NCI-H2196 (cell line): ENCODE measurements around the gene SCAI.
"Not testable (repeated sequence)": the region's sequence is repeated elsewhere in the genome, so short reads cannot be mapped to it uniquely, and the experiment has no call there.

Source experiments
- DNase-seq: peaks from one replicate; lab custom pipeline; 2025; ENCODE audit not compliant: unreplicated experiment; lab: John Stamatoyannopoulos, UW

Gene SCAI

DNA sequence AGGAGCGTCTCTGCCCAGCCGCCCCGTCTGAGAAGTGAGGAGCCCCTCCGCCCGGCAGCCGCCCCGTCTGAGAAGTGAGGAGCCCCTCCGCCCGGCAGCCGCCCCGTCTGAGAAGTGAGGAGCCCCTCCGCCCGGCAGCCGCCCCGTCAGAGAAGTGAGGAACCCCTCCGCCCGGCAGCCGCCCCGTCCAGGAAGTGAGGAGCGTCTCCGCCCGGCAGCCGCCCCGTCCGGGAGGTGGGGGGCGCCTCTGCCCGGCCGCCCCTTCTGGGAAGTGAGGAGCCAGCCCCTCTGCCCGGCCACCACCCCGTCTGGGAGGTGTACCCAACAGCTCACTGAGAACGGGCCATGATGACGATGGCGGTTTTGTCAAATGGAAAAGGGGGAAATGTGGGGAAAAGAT, 34.8 kb downstream of the SCAI start:
- not testable (repeated sequence) for DNase-seq

DNA sequence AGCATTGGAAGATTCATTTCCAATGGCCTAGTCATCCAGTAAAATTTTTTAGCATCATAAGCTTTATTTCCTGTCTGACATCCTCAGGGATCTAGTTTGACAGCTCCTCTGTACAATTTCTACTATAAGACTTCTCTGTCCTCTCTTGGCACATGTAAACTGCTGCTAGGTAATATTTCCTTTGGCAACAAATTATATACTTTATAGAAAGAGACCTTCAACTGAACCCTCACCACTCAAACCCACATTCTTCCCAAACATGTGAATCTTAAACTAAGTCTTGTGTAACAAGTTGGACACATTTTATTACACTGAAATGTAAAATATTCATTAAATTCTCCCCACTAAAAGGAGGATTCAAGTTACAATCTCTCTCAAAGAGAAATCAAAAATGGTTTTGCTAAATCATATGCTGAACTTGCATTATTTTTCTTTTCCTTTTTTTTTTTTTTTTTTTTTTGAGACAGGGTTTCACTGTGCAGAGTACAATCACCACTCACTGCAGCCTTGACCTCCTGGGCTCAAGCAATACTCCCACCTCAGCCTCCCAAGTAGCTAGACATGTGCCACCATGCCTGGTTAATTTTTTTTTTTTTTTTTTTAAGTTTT, 36.9 kb downstream of the SCAI start:
- no peak for DNase-seq

DNA sequence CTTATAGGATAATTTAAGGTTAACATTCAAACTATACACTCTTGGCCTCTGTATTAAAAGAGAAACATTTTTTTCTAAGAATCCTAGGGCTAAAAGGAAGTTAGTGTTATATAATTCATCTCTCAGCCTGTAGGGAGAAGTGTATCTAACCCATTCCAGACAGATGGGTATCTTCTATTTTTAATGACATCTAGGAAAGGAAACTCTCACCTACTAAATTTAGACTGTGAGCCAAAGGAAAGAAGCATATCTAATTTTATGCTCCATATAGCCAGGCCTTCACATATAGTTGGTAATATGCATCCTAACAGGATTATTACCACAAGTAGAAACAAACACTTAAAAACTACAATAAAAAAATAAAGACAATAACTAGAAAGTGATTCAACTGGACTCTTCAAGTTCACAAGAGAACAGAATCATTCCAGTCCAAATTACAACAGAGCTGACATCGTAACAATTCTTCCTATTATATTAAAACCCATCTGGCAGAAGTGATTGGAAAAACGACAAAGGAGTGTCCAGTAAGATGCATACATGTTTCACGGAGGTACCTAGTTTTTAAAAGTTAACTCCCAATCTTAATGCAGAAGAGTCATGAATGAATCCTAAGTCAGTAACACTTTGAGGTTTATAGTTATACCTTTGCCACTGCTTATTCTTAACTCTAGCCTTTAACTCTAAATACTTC, 39.4 kb downstream of the SCAI start:
- DNase-seq, result no peak

DNA sequence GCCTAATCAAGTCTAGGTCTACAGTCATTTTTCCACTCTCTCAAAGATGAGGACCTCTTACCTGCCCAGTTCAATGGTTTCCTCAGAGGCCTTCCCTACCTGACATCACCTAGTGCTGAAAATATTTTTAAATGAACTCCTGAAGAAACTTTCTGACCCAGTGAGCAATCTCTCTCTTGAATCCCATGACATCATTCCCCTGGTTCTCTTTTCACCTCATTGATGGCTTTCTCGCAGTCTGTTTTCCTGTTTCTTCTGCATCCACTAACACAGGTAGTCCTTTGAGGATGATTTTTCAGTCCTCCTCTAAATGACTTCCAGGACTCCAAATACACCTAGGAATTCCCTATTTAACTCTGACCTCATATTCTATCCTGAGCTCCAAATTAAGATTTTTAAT, 40.3 kb downstream of the SCAI start:
- DNase-seq, result no peak

GRCh38 chr9:125100822-125101221, 42.5 kb downstream of the SCAI start:
- no peak for DNase-seq

DNA sequence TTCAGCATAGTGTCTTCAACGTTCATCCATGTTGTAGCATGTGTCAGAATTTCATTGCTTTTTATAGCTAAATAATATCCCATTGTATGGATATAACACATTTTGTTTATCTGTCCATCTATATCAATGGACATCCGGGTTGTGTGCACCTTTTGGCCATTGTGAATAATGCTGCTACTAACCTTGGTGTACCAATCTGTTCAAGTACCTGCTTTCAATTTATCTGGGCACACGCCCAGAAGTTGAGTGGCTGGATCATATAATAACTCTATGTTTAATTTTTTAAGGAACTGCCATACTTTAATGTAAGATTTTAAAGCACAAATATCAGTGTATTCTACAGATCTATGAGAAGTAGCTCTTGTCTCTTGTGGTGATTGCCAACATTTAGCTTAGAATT, 43.5 kb downstream of the SCAI start:
- DNase-seq, result peak; percentile 48

- no peak for DNase-seq
Observed at GRCh38 chr9:125095821-125096443, 47.4 kb downstream of the SCAI start.

- DNase-seq, result no peak
Observed at GRCh38 chr9:125091121-125091520, 52.2 kb downstream of the SCAI start.

DNA sequence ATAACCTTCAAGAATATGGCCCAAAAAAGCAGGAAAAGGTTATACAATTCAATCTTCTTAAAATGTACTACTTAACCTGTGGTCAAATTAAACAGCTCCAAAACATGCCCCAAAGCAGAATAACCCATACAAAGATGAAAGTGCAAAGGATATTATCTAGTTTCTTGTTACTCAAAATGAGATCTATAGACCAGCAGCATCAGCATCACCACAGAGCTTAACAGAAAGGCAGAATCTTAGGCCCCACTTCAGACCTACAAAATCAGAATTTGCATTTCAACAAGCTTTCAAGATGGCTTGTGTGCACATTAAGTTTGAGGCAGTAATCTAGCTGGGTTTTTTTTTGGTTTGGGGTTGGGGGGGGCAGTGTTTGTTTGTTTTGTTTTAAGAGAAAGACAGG, 54.0 kb downstream of the SCAI start:
- no peak for DNase-seq

DNA sequence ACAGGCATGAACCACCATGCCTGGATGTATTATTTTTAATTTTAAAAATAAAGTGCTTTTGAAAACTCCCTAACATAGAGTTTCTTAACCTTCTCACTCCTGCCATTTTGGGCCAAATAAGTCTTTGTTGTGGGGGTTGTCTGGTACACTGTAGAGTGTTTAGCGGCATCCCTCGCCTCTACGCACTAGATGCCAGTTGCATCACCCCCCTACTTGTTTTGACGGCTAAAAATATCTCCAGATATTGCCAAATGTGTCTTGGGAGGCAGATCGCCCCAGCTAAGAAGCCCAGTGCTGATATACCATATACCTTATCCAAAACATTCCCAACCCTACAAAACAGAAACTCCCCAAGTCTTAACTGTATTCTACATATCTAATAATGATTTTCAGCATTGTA, 54.6 kb downstream of the SCAI start:
- DNase-seq, result no peak

GRCh38 chr9:125085703-125086477, 57.4 kb downstream of the SCAI start:
- no peak for DNase-seq

- DNase-seq, result not testable (repeated sequence)
Observed at GRCh38 chr9:125082197-125082596, 61.1 kb downstream of the SCAI start.

DNA sequence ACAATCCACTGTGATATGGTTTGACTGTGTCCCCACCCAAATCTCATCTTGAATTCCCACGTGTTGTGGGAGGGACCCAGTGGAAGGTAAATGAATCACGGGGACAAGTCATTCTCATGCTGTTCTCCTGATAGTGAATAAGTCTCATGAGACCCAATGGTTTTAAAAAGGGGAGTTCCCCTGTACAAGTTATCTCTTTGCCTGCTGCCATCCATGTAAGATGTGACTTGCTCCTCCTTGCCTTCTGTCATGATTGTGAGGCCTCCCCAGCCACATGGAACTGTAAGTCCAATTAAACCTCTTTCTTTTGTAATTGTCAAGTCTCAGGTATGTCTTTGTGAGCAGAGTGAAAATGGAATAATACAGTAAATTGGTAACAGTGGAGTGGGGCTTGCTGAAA, 62.5 kb downstream of the SCAI start:
- DNase-seq, result not testable (repeated sequence)

GRCh38 chr9:125079931-125080330, 63.4 kb downstream of the SCAI start:
- DNase-seq, result no peak

DNA sequence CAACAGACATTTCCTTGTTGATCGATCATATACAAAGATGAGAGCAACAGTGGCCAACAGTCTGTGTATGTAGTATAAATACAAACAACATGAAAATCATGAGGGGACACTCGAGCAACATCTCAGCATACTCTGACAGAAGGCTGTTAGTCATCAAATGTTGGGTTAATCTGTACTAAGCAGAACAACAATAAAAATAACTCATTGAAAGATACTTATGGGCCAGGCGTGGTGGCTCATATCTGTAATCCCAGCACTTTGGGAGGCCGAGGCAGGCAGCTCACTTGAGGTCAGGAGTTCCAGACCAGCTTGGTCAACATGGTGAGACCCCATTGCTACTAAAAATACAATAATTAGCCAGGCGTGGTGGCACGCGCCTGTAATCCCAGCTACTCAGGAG, 67.3 kb downstream of the SCAI start:
- no peak for DNase-seq

- DNase-seq, result no peak
Observed at GRCh38 chr9:125074976-125075375, 68.4 kb downstream of the SCAI start.

GRCh38 chr9:125066839-125067619, 76.3 kb downstream of the SCAI start:
- no peak for DNase-seq

DNA sequence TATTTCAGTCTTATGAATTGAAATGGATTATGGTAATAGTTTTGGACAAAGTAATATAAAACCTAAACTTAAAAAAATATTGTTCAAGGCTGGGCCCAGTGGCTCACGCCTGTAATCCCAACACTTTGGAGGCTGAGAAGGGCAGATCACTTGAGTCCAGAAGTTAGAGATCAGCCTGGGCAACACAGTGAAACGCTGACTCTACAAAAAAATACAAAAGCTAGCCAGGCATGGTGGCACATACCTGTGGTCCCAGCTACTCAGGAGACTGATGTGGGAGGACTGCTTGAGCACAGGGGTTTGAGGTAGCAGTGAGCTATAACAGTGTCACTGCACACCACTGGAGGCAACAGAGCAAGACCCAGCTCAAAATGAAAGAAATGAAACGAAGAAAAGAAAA, 81.9 kb downstream of the SCAI start:
- DNase-seq, result no peak

DNA sequence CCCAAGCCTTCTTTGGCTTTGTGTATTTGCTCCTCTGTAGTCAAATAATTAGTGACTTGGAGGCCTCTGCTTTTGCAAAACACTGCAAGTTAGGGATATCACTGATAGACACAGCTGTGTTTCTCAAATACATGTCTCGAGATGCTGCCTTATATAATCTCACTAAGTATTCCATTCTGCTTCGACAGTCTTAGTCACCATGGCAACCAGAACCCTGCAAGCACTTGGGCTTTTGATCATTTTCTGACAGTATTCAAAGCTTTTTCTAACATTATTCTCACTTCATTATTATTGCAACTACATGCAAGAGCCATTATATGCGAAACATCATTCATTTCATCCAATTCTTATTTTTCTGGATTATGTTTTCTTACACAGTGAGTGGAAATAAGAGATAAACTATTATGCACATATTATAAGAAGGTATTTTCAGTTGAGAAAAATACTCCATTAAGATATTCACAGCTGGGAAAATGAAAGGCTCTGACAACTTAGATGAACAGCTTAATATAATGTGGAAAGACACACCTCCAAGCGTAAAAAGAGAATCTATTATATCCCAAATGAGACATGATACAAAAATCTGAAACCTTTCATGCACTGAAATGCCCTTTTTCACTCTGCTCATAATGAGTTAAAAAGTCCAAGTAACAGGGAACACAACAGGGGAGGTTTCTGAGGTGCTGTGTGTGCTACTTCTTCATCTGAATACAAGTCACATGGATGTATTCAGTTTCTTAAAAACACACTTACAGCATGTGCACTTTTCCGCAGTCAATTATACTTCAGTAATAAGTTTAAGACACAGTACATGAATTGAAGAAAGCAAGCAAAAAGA, 93.9 kb downstream of the SCAI start:
- no peak for DNase-seq

GRCh38 chr9:125043631-125044030, 99.7 kb downstream of the SCAI start:
- DNase-seq, result no peak
